ENCODE data around the gene ADGRE3. TPM values are rescaled to one million over a fixed set of nuclear protein-coding genes. Genes with fewer than 3 reads are reported as not detected.
"Not testable (repeated sequence)": the region's sequence is repeated elsewhere in the genome, so short reads cannot be mapped to it uniquely, and the experiment has no call there.

The ADGRE3 gene
- total RNA-seq, 1 donor from 2014 or later = not detected

DNA sequence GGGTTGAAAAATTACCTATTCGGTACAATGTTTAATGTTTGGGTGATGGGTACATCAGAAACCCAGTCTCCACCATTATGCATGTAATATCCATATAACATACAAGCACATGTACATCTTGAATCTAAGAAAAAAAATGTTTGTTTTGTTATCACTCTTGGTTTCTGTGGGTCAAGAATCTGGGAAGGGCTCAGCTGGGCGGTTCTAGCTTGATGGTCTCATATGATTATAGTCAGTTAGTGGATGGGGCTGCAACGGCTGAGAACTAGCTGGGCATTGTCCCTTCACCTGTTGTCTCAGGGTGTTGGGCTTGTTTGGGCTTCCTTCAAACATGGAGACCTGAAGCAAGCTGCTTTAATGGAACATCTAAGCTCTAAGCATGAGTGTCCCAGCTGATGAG, 4.7 kb downstream of the ADGRE3 start:
- intact Hi-C loops (cut with micrococcal nuclease) = no loop called here

DNA sequence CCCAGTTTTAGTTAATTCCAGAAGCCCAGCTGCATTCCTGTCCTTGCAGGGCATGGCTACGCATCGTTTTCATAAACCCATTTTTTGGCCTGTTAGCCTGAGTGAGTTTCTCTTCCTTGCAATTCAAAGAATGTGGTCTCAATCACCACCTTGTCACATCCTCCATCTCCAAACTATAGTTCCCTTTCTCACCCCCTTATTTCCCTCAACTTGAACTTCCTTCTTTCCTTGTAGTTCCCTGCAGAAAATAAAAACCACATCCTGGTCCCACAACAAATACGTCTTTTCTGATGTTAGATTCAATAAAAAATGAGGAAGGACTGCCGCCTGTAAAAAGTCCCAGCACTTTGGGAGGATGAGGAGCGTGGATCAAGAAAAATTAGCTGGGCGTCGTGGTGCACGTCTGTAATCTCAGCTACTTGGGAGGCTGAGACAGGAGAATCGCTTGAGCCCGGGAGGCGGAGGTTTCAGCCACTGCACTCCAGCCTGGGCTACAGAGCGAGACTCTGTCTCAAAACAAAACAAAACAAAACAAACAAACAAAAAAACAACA, 13.2 kb downstream of the ADGRE3 start:
- intact Hi-C loops (cut with micrococcal nuclease) = no loop called here

- intact Hi-C loops (cut with micrococcal nuclease) = no loop called here
These were observed 14.7 kb downstream of the ADGRE3 start for GRCh38 chr19:14659874-14660489.

- intact Hi-C loops (cut with micrococcal nuclease) = no loop called here
These were observed 18.9 kb downstream of the ADGRE3 start for GRCh38 chr19:14655726-14656125.

- intact Hi-C loops (cut with micrococcal nuclease) = no loop called here
These were observed 19.7 kb downstream of the ADGRE3 start for GRCh38 chr19:14654786-14655560.

- intact Hi-C loops (cut with micrococcal nuclease) = no loop called here
These were observed 24.5 kb downstream of the ADGRE3 start for GRCh38 chr19:14650161-14650560.

GRCh38 chr19:14649020-14649419, 25.6 kb downstream of the ADGRE3 start:
- intact Hi-C loops (cut with micrococcal nuclease) = no loop called here

DNA sequence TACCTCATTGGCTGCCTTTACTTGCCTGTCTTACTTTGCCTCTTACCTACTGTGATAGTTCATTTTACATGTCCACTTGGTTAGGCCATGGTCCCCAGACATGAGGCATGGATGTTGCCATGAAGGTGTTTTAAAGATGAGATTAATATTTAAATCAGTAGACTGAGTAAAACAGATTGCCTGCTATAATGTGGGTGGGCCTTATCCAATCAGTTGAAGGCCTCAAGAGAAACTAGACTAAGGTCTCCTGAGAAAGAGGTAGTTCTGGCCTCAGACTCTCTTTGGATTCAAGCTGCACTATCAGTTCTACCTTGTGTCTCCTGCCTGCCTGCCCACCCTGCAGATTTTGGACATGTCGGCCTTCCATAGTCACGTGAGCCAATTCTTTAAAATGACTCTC, 26.1 kb downstream of the ADGRE3 start:
- intact Hi-C loops (cut with micrococcal nuclease) = no loop called here

GRCh38 chr19:14639536-14640277, 34.9 kb downstream of the ADGRE3 start:
- intact Hi-C loops (cut with micrococcal nuclease) = no loop called here

GRCh38 chr19:14632286-14632685, 42.4 kb downstream of the ADGRE3 start:
- intact Hi-C loops (cut with micrococcal nuclease) = no loop called here

- intact Hi-C loops (cut with micrococcal nuclease) = no loop called here
These were observed 45.1 kb downstream of the ADGRE3 start for GRCh38 chr19:14629557-14629956.

GRCh38 chr19:14624491-14624890, 50.2 kb downstream of the ADGRE3 start:
- intact Hi-C loops (cut with micrococcal nuclease) = not testable (repeated sequence)

DNA sequence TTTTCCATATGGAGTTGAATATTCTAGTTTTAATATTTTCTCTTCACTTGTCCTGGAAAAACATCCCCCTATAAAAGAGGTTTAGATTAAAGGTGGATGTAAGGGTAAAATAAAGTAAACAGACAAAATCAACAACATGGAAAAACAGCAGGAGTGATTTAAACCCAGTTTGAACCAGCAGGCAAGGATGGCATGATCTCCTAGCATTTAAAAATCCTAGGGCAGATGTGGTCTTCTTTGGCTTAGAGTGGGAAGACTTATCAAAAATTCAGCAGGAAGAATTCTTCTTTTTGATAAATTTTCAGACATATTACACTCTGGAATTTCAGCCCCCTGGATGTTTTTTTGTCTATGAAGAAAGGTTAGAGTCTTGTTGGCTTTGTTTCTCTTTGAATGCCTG, 55.2 kb downstream of the ADGRE3 start:
- intact Hi-C loops (cut with micrococcal nuclease) = no loop called here

DNA sequence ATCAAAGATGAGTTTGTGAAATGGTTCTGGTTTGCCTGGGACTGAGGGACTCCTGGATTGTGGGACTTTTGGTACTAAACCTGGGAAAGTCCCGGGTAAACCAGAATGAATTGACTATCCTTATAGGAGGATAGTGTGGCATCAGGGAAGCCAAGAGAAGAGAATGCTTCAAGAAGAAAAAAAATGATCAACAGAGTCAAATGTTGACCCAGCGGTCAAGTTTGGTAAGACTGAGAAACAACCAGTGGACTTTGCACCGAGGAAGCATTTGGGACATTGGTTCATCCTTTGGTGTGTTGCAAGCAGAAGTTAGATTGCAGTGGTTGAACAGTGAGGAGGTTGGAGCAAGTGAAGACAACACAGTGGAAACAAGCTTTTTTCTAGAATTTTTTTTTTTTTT, 58.2 kb downstream of the ADGRE3 start:
- intact Hi-C loops (cut with micrococcal nuclease) = no loop called here

GRCh38 chr19:14615623-14616022, 59.0 kb downstream of the ADGRE3 start:
- intact Hi-C loops (cut with micrococcal nuclease) = no loop called here

DNA sequence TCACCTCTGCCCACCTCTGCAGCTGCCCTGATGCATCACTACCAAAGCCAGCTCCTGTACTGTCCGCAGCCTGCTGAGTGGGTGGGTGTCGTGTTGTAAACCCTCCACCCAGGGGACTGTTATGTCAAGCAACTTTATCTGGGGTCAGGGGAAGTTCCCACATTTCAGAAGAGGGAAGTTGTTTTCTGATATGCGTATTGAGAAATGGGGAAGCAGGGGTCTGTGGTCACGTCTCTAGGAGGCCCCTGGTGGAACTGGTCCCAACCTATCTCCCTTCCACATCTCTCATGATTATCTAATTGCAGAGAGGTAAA, 60.6 kb downstream of the ADGRE3 start:
- intact Hi-C loops (cut with micrococcal nuclease) = no loop called here

GRCh38 chr19:14613399-14614098, 61.1 kb downstream of the ADGRE3 start:
- intact Hi-C loops (cut with micrococcal nuclease) = not testable (repeated sequence)

GRCh38 chr19:14612657-14613056, 62.0 kb downstream of the ADGRE3 start:
- intact Hi-C loops (cut with micrococcal nuclease) = no loop called here

DNA sequence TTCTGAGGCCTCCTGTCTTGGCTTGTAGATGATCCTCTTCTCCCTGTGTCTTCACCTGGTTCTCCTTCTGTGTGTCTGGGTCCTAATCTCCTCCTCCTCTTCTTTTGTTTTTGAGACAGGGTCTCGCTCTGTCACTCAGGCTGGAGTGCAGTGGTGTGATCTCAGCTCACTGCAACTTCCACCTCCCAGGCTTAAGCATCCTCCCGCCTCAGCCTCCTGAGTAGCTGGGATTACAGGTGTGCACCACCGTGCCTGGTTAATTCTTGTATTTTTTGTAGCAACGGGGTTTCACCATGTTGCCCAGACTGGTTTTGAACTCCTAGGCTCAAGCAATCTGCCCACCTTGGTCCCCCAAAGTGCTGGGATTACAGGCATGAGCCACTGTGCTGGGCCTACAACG, 62.4 kb downstream of the ADGRE3 start:
- intact Hi-C loops (cut with micrococcal nuclease) = not testable (repeated sequence)

DNA sequence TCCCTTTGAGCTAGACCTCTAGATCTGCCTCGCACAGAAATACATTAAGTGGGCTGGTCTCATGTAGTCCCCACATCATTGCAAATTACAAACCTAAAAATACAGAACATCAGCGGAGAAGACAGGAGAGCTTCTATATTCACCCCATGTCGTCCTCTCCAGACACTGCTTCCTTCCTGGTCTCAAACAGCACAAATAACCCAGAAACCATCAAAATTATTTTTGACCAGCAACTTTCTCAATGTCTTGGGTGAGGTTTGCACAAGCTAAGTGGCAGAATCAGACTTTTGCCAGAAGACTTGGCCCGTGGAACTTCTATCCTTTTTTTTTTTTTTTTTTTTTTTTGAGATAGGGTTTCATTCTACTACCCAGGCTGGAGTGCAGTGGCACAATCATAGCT, 63.6 kb downstream of the ADGRE3 start:
- intact Hi-C loops (cut with micrococcal nuclease) = no loop called here

GRCh38 chr19:14606627-14607026, 68.0 kb downstream of the ADGRE3 start:
- intact Hi-C loops (cut with micrococcal nuclease) = no loop called here

DNA sequence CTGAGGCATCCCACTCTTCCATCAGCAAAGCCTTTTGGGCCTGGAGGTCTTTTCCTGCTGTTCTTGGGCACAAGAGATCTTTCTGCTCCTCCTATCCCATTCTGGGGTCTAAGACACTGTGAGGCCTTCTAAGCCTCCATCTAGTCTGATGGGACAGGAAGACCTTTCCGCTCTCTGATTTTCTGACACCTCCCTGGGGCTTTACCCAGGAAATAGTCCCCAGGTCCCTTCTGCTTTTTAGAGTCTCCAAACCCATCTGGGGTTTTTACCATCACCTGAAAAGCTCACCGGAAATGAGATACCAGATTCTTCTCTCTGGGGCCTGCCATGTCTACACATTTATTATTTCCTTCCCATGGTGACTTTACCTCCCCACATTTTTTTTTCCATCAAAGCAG, 70.7 kb downstream of the ADGRE3 start:
- intact Hi-C loops (cut with micrococcal nuclease) = no loop called here
